Panc1 (cell line): Measurements from ENCODE around the gene CEP192. TPM values are rescaled to one million over a fixed set of nuclear protein-coding genes. Genes with fewer than 3 reads are reported as not detected.

Source experiments
- ATAC-seq: fragments of 200-7000 bp; cut with Tn5 transposase; 2 replicates; pipeline ENCODE4 v1.9.1; 2020; ENCODE audit warnings: mild to moderate bottlenecking, moderate library complexity
- BruUV-seq: library from RNA; stranded (reverse); fragments of 400-500 nt; replicated peaks from 2 replicates; lab custom pipeline; 2021; lab: Mats Ljungman, UMichigan
- CTCF ChIA-PET: fragments of 300-600 bp; sonication (Branson Sonifier 250); formaldehyde crosslinking; loops from one replicate; lab custom pipeline; 2022; ENCODE audit warnings: antibody characterized with exemption; lab: Charles Lee
- POLR2A ChIA-PET: fragments of 300-600 bp; sonication (Branson Sonifier 250); formaldehyde crosslinking; loops from one replicate; lab custom pipeline; 2022; ENCODE audit warnings: antibody characterized with exemption; lab: Charles Lee
- DNase-seq: peaks from one replicate; pipeline ENCODE4 v3.0.0-alpha.2; 2010; ENCODE audit warnings: low read depth, low spot score
- H3K27ac ChIP-seq: 2 replicates; pipeline ENCODE4 v1.5.1; 2011; ENCODE audit warnings: mild to moderate bottlenecking, low read length, inconsistent platforms
- H3K27me3 ChIP-seq: fragments of 200-500 bp; sonication (Bioruptor generic); 2 replicates; pipeline ENCODE4 v1.6.0; 2014; ENCODE audit warnings: low read length, inconsistent platforms; ENCODE audit not compliant: control insufficient read depth, insufficient read depth
- H3K36me3 ChIP-seq: fragments of 200-500 bp; sonication (Bioruptor generic); 2 replicates; pipeline ENCODE4 v1.5.1; 2014; ENCODE audit warnings: inconsistent platforms, mild to moderate bottlenecking, low read length, moderate library complexity; ENCODE audit not compliant: control insufficient read depth, insufficient read depth
- H3K4me1 ChIP-seq: 2 replicates; pipeline ENCODE4 v1.5.1; 2011; ENCODE audit warnings: inconsistent platforms, mild to moderate bottlenecking, low read length, moderate library complexity; ENCODE audit not compliant: control insufficient read depth, insufficient read depth
- H3K4me3 ChIP-seq, 2 experiments: 2 replicates each; pipeline ENCODE4 v1.5.1; 2011 to 2012; ENCODE audit warnings: low read depth in 2 of 2, low read length in 2 of 2, mild to moderate bottlenecking in 2 of 2, inconsistent platforms in 1 of 2, moderate library complexity in 1 of 2
- H3K9me3 ChIP-seq: fragments of 200-500 bp; sonication (Bioruptor generic); 2 replicates; pipeline ENCODE4 v1.5.1; 2014; ENCODE audit warnings: low read depth, mild to moderate bottlenecking, inconsistent platforms, low read length, moderate library complexity; ENCODE audit not compliant: control insufficient read depth, insufficient read depth
- POLR2AphosphoS5 ChIP-seq: IDR thresholded peaks from 2 replicates; pipeline ENCODE4 v1.6.1; 2012; ENCODE audit warnings: mild to moderate bottlenecking, low read depth, low read length, moderate library complexity
- SIN3A ChIP-seq: IDR thresholded peaks from 2 replicates; pipeline ENCODE4 v1.6.1; 2012; ENCODE audit warnings: low read depth, mild to moderate bottlenecking, low read length, moderate library complexity, borderline replicate concordance; ENCODE audit not compliant: insufficient read depth
- TCF7L2 ChIP-seq: IDR thresholded peaks from 2 replicates; pipeline ENCODE4 v1.6.1; 2011; ENCODE audit warnings: mild to moderate bottlenecking, low read depth, low read length, inconsistent platforms
- in situ Hi-C: cut with HindIII; loops from 2 replicates; pipeline ENCODE4 v1.10.0; 2016; ENCODE audit warnings: low sequenced_read_pairs, low pct_unique_long_range_greater_than_20kb
- intact Hi-C: fragments of 100-400 bp; cut with micrococcal nuclease; formaldehyde crosslinking; loops from one replicate; pipeline ENCODE4 v1.10.0; 2022; ENCODE audit not compliant: unreplicated experiment
- total RNA-seq: library from RNA; stranded (reverse); gene quantifications from one replicate; pipeline ENCODE4 v1.2.1, GENCODE V29; 2021; ENCODE audit not compliant: unreplicated experiment
- TF ChIP-seq, protein P1 (sequence below), 2 experiments: IDR thresholded peaks; 2 replicates each; pipeline ENCODE4 v1.6.1; 2011 to 2012; ENCODE audit warnings: low read depth in 2 of 2, control low read depth in 1 of 2, low read length in 1 of 2, mild to moderate bottlenecking in 1 of 2, moderate library complexity in 1 of 2; ENCODE audit not compliant: insufficient read depth in 1 of 2
- TF ChIP-seq, protein P2 (sequence below): fragments of 450-650 bp; IDR thresholded peaks from 2 replicates; pipeline ENCODE4 v1.5.1; 2017; ENCODE audit warnings: mild to moderate bottlenecking

The CEP192 gene
- total RNA-seq, 1 experiment from 2014 or later, result 27.2 TPM

DNA sequence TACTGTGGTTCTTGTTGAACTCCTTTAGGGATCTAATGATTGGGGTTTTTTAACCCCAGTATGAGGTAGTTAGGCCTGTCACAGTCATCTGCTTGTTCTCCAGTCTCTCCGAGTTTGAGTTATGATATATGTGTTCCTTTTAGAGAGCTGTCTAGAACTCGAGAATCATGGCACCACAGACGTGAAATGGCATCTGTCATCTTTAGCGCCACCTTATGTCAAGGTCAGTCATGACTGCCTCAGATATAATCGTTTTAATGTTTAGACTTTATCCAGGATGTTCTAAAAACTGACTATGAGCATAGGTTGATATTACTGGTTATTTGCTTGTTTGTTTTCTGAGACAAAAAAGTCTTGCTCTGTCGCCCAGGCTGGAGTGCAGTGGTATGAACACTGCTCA is 112.2 kb downstream of the CEP192 start:
- CTCF ChIA-PET, result no interaction called here
- H3K36me3 ChIP-seq, result peaks cover 12% of the 10 kb centered on the region

DNA sequence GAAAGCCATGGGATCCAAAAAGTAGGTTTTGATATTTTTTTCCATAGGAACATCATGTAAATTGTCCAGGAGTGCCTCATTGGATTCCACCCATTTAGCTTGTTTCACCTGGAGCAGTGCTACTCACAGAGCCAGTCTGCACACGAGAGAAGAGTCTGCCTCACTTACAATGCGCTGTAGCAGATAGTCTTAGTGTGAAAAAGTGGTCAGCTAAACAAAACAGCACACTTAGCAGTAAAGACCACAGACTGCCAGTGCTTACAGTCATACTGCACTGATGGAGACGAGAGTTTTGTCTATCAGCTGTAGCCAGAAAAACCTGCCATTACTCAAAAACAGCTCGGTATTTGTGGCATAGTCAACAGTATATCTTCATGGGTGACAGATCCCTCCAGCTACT is 113.9 kb downstream of the CEP192 start:
- Histone ChIP-seq H3K4me3 (no peak overlapping the region), H3K36me3 (peaks cover 16% of the 10 kb centered on the region), H3K9me3 (no peaks in the 10 kb centered on the region), H3K27me3 (no peaks in the 10 kb centered on the region), H3K4me1 (no peaks in the 10 kb centered on the region), H3K27ac (no peak overlapping the region)
- ChIA-PET POLR2A (no interaction called here), CTCF (no interaction called here)
- intact Hi-C loops, result no loop called here
- no peak for ATAC-seq
- TF ChIP-seq, protein P1, sequence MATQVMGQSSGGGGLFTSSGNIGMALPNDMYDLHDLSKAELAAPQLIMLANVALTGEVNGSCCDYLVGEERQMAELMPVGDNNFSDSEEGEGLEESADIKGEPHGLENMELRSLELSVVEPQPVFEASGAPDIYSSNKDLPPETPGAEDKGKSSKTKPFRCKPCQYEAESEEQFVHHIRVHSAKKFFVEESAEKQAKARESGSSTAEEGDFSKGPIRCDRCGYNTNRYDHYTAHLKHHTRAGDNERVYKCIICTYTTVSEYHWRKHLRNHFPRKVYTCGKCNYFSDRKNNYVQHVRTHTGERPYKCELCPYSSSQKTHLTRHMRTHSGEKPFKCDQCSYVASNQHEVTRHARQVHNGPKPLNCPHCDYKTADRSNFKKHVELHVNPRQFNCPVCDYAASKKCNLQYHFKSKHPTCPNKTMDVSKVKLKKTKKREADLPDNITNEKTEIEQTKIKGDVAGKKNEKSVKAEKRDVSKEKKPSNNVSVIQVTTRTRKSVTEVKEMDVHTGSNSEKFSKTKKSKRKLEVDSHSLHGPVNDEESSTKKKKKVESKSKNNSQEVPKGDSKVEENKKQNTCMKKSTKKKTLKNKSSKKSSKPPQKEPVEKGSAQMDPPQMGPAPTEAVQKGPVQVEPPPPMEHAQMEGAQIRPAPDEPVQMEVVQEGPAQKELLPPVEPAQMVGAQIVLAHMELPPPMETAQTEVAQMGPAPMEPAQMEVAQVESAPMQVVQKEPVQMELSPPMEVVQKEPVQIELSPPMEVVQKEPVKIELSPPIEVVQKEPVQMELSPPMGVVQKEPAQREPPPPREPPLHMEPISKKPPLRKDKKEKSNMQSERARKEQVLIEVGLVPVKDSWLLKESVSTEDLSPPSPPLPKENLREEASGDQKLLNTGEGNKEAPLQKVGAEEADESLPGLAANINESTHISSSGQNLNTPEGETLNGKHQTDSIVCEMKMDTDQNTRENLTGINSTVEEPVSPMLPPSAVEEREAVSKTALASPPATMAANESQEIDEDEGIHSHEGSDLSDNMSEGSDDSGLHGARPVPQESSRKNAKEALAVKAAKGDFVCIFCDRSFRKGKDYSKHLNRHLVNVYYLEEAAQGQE (IDR thresholded peaks at IDR 0.05; ENCODE audit: insufficient read depth in 1 of 2, low read depth in 2 of 2, low read length in 1 of 2), result no peak
- DNase-seq, result no peak
- BruUV-seq, result no TSS peak
- in situ Hi-C loops, result no loop called here

More for the DNA sequence above, 112.2 kb downstream of the CEP192 start:
- no TSS peak for BruUV-seq
- POLR2A ChIA-PET, result no interaction called here
- Histone ChIP-seq H3K4me1 (no peaks in the 10 kb centered on the region), H3K27ac (no peak overlapping the region), H3K4me3 (no peak overlapping the region), H3K27me3 (no peaks in the 10 kb centered on the region), H3K9me3 (no peaks in the 10 kb centered on the region)
- in situ Hi-C loops (no loop called here), intact Hi-C loops (no loop called here)
- ATAC-seq, result no peak
- DNase-seq, result no peak
- TF ChIP-seq, protein P2, sequence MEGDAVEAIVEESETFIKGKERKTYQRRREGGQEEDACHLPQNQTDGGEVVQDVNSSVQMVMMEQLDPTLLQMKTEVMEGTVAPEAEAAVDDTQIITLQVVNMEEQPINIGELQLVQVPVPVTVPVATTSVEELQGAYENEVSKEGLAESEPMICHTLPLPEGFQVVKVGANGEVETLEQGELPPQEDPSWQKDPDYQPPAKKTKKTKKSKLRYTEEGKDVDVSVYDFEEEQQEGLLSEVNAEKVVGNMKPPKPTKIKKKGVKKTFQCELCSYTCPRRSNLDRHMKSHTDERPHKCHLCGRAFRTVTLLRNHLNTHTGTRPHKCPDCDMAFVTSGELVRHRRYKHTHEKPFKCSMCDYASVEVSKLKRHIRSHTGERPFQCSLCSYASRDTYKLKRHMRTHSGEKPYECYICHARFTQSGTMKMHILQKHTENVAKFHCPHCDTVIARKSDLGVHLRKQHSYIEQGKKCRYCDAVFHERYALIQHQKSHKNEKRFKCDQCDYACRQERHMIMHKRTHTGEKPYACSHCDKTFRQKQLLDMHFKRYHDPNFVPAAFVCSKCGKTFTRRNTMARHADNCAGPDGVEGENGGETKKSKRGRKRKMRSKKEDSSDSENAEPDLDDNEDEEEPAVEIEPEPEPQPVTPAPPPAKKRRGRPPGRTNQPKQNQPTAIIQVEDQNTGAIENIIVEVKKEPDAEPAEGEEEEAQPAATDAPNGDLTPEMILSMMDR, result peak; percentile 64
- TF ChIP-seq SIN3A (no peak), POLR2AphosphoS5 (no peak), TCF7L2 (no peak)
- TF ChIP-seq, protein P1 (IDR thresholded peaks at IDR 0.05; ENCODE audit: insufficient read depth in 1 of 2, low read depth in 2 of 2, low read length in 1 of 2), result no peak
